BLaER1 (cell line): ENCODE results near the gene MOB3A.
A peak's percentile ranks its signal among the peaks of the same experiment; 100 is the strongest.

Source experiments
- H3K27ac ChIP-seq: shearing (Covaris generic); formaldehyde crosslinking; 2 replicates; pipeline ENCODE4 v1.8.1; 2022
- H3K27me3 ChIP-seq: shearing (Covaris generic); formaldehyde crosslinking; 2 replicates; pipeline ENCODE4 v1.8.1; 2022
- H3K36me3 ChIP-seq: shearing (Covaris generic); formaldehyde crosslinking; 2 replicates; pipeline ENCODE4 v1.8.1; 2022
- H3K4me1 ChIP-seq: shearing (Covaris generic); formaldehyde crosslinking; 2 replicates; pipeline ENCODE4 v1.8.1; 2022
- H3K4me2 ChIP-seq: shearing (Covaris generic); formaldehyde crosslinking; 2 replicates; pipeline ENCODE4 v1.8.1; 2022
- H3K4me3 ChIP-seq: shearing (Covaris generic); formaldehyde crosslinking; 2 replicates; pipeline ENCODE4 v1.8.1; 2022
- H3K9ac ChIP-seq: shearing (Covaris generic); formaldehyde crosslinking; 2 replicates; pipeline ENCODE4 v1.8.1; 2022
- H3K9me3 ChIP-seq: shearing (Covaris generic); formaldehyde crosslinking; 2 replicates; pipeline ENCODE4 v1.8.1; 2022
- H4K20me1 ChIP-seq: shearing (Covaris generic); formaldehyde crosslinking; 2 replicates; pipeline ENCODE4 v1.8.1; 2022
- Cebpa-rat ChIP-seq: shearing (Covaris generic); IDR thresholded peaks from 2 replicates; pipeline ENCODE4 v1.8.1; 2022

Gene MOB3A

DNA sequence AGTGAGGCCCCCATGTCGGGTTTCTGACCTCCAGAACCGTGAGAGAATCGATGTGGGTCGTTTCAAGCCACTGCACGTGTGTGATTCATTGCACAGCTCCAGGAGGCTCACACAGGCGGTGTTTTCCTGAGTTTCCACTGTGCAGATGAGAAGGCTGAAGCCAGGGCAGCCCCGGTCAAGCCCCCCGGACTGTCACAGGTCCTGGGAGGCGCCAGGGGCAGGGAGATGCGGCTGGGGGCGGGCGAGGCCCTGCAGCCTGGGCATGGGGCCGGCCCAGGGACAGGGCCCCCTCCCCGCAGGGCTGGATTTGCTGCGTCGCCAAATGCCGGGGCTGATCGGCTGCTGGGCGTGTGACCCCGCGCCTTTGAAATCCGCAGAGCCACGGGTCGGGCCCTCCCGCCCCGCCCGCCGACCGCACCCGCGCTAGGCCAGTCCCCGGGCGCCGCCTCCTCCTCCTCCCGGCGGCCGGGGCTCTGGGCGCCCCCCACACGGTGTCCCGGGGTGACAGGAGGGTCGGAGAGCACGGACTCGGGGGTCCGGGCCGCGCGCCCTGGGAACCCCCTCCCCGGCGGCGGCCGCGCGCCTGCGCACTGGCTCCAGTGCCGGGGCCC is 35.1 kb downstream of the MOB3A start:
- H3K36me3 ChIP-seq = no peaks in the 10 kb centered on the region
- no peaks in the 10 kb centered on the region for H4K20me1 ChIP-seq
- H3K9me3 ChIP-seq = no peaks in the 10 kb centered on the region
- H3K4me3 ChIP-seq = peak overlapping the region; percentile 75
- H3K27me3 ChIP-seq = no peaks in the 10 kb centered on the region
- peak overlapping the region; percentile 88 for H3K9ac ChIP-seq
- peak overlapping the region; percentile 99 for H3K4me2 ChIP-seq
- peaks cover 83% of the 10 kb centered on the region for H3K4me1 ChIP-seq
- TF ChIP-seq Cebpa-rat = no peak
- H3K27ac ChIP-seq = peak overlapping the region; percentile 92

DNA sequence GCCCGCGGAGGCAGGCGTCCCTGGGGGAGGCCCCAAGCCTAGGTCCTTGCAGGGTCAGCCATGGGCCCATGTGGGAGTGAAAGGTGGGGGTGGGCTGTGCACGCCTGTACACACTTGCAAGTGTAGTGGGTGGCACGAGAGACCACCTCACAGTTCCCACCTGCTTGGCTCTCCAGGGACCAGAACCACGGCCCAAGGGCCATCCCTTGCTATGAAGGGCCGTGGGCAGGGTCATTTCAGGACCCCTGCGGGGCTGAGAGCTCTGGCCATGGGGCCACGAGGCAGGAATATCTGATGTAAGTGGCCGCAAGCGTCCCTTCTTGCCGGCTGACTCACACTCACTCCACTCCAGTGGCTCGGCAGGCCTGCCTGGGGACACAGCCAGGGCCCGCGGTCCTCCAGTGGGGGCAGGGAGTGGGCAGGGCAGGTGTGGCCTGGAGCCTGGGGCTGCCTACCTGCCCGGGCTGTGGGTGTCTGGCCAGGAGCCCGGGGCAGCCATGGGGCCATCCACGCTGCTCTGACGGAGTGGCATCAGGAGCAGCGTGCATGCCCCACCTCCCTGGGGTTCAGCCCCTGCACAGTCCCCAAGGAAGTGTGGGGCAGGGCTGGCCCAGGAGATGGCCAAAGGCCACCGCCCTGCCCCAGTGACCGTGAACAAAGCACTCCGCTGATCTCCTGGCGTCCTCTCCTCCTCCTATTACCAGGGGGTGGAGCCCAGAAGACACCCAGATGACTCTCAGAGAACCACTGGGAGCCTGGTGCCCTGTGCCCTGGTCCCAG is 36.5 kb downstream of the MOB3A start:
- H3K4me1 ChIP-seq = peaks cover 91% of the 10 kb centered on the region
- H3K36me3 ChIP-seq = no peaks in the 10 kb centered on the region
- no peaks in the 10 kb centered on the region for H4K20me1 ChIP-seq
- TF ChIP-seq Cebpa-rat = no peak
- peak overlapping the region; percentile 99 for H3K4me2 ChIP-seq
- peak overlapping the region; percentile 75 for H3K4me3 ChIP-seq
- no peaks in the 10 kb centered on the region for H3K9me3 ChIP-seq
- H3K9ac ChIP-seq = peak overlapping the region; percentile 88
- H3K27me3 ChIP-seq = no peaks in the 10 kb centered on the region
- peak overlapping the region; percentile 92 for H3K27ac ChIP-seq

DNA sequence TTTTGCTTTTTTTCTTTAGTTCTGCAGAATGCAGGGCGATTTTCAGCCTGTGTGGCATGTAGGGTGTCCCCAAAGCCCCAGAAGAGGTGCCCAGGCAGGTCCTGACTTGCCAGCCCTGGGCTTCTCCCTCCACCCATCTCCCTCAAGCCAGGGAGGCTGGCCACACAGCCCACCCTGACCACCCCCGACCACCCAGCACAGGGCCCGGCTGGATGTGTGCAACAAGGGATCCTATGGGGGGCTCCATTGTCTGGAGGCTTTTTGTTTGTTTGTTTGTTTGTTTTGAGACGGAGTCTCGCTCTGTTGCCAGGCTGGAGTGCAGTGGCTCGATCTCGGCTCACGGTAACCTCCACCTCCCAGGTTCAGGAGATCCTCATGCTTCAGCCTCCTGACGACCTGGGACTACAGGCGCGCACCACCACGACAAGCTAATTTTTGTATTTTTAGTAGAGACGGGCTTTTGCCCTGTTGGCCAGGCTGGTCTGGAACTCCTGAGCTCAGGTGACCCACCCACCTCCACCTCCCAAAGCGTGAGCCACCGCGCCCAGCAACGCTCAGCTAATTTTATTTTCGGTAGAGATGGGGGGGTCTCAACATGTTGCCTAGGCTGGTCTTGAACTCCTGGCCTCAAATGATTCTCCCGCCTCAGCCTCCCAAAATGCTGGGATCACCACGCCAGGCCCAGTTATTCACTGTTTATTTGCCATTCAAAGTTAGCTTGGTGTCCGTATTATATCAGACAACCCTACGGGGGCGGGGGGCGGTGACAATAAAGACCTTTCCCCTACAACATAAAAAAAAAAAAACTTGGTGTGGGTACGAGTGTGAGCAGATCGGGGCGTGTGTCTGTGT is 37.3 kb downstream of the MOB3A start:
- Histone ChIP-seq H3K4me1 (peaks cover 91% of the 10 kb centered on the region), H3K36me3 (no peaks in the 10 kb centered on the region), H3K4me3 (no peak overlapping the region), H4K20me1 (no peaks in the 10 kb centered on the region), H3K27ac (peak overlapping the region; percentile 92), H3K9ac (peak overlapping the region; percentile 88), H3K9me3 (no peaks in the 10 kb centered on the region), H3K27me3 (no peaks in the 10 kb centered on the region), H3K4me2 (peak overlapping the region; percentile 99)
- TF ChIP-seq Cebpa-rat = no peak

DNA sequence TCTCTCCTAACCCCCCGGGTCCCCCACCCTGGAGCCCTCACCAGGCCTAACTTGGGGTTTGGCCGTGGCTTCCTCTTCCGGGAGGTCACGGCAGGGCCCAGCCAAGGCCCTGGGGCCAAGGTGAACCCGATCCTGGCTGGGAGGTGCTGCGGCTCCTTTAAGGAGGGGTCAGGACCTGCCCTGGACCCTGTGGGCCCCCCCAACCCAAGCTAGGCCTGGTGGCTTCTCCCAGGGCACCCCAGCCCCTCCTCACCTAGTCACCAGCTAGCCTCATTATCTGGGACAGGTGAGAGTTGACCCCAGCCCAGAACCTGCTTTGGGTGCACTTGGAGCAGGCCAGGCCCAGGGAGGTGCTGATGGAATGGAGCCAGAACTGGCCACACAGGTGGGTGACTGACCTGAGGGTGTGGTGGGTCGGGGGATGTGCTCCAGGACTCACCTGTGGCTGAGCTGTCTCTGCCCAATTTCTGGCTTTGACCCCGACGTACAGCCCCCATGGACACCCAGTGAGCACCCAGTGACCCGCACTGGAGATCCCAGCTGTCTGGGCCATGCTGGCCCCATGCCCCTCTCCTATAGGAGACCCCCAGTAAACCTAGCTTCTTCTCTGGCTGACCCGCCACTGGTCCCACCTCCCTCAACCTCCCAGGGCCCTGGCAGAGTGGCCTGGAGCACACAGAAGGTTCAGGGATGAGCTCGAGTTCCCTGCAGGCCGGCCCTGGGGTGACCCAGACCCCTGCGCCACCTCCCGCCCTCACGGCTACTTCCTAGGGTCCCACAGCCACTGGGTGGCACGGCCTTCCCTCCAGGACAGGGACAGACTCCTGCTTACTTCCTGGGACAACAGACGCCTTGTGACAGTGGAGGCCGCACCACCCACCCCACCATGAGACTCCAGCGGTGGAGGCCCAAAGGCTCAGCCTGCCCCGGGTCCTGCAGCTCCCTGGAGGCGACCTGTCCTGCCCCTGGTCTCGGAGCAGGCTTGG is 38.3 kb downstream of the MOB3A start:
- no peak overlapping the region for H3K4me3 ChIP-seq
- no peaks in the 10 kb centered on the region for H3K27me3 ChIP-seq
- H3K9ac ChIP-seq = peak overlapping the region; percentile 48
- H3K9me3 ChIP-seq = no peaks in the 10 kb centered on the region
- H3K27ac ChIP-seq = peak overlapping the region; percentile 74
- H3K36me3 ChIP-seq = no peaks in the 10 kb centered on the region
- no peaks in the 10 kb centered on the region for H4K20me1 ChIP-seq
- no peak for TF ChIP-seq Cebpa-rat
- peaks cover 91% of the 10 kb centered on the region for H3K4me1 ChIP-seq
- H3K4me2 ChIP-seq = peak overlapping the region; percentile 99

DNA sequence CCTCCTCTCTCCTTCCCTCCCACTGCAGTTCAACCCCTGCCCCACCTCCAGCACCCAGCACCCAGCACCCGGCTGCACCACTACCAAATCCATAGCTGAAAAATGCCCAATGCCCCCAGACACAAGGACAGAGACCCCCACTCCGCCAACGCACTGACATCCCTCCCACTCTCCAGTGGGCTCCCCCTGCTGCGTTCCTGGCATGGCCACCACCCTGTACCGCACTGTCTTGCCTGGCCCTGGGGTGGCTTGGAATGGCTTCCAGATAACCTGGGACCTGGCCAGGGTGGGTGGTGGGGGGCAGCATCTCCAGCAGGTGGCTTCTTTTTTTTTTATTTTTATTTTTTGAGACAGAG is 39.3 kb downstream of the MOB3A start:
- H3K4me1 ChIP-seq = peaks cover 91% of the 10 kb centered on the region
- H3K4me2 ChIP-seq = peak overlapping the region; percentile 99
- H4K20me1 ChIP-seq = no peaks in the 10 kb centered on the region
- peak overlapping the region; percentile 74 for H3K27ac ChIP-seq
- no peaks in the 10 kb centered on the region for H3K36me3 ChIP-seq
- H3K9ac ChIP-seq = peak overlapping the region; percentile 48; the same call in 1 of the 2 replicates
- no peak for TF ChIP-seq Cebpa-rat
- no peak overlapping the region for H3K4me3 ChIP-seq
- no peaks in the 10 kb centered on the region for H3K27me3 ChIP-seq
- no peaks in the 10 kb centered on the region for H3K9me3 ChIP-seq

DNA sequence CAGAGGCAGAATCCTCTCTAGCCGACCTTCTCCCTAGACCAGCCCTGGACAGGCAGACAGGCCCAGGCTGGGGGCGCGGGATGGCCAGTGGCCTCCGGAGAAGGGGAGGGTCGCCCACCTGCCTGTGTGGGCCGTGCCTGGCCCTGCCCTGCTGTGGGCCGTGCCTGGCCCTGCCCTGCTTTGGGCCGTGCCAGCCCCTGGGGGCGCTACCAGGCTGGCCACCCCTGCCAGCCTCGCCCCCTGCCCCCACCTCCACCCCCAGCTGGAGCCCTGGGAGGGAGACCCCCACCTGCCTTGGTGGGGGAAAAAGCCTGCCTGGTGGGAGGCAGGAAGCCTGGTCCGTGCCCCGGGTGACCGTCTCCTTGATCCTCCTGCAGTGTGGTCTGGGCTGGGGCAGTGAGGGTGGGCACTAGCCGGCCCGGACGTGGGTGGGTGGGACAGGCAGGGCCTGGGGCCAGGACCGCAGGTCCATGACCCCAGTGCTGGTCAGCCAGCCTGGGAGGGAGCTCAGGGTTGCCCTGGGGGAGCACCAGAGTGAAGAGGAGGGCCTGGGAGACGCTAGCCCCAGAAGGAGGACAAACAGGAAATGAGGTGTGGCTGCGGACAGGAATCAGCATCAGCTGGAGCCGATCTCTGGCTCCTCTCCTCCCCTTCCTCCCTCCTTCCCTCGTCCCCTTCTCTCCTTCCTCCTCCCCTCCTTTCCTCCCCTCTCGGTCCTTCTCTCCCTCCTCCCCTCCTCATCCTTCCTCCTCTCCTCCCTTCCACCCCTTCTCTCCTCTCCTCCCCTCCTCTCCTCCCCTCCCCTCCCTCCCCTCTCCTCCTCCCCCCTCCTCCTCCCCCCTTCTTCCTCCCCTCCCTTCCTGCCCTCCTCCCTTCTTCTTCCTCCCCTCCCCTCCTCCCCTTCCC is 39.9 kb downstream of the MOB3A start:
- Histone ChIP-seq H3K27ac (peak overlapping the region; percentile 73), H3K4me1 (peaks cover 95% of the 10 kb centered on the region), H3K4me2 (peak overlapping the region; percentile 77), H3K9me3 (no peaks in the 10 kb centered on the region), H4K20me1 (no peaks in the 10 kb centered on the region), H3K4me3 (no peak overlapping the region), H3K27me3 (no peaks in the 10 kb centered on the region), H3K9ac (0 out of 2 replicates have a peak overlapping the region, but pooled peaks have one; percentile 50), H3K36me3 (no peaks in the 10 kb centered on the region)
- no peak for TF ChIP-seq Cebpa-rat

DNA sequence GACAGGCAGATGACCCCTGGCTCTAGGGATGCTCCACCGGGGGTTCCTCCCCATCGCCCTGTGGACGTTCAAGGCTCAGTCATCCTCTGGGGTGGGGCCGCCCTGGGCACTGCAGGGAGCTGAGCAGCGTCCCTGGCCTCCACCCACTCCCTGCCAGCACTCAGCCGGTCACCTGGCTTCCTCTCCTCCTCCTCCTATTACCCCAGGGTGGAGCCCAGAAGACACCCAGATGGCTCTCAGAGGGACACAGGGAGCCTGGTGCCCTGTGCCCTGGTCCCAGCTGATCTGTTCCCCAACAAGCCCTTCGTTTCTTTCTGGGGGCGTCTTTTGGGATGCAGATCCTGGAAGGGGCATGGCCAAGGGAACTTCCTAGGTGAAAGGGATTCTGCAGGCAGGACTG is 41.4 kb downstream of the MOB3A start:
- Histone ChIP-seq H3K9ac (no peak overlapping the region), H3K27ac (peak overlapping the region; percentile 19; the same call in 1 of the 2 replicates), H3K27me3 (no peaks in the 10 kb centered on the region), H4K20me1 (peaks cover 9% of the 10 kb centered on the region), H3K4me1 (peaks cover 84% of the 10 kb centered on the region), H3K4me2 (peak overlapping the region; percentile 77), H3K36me3 (no peaks in the 10 kb centered on the region), H3K4me3 (no peak overlapping the region), H3K9me3 (no peaks in the 10 kb centered on the region)
- TF ChIP-seq Cebpa-rat = no peak

DNA sequence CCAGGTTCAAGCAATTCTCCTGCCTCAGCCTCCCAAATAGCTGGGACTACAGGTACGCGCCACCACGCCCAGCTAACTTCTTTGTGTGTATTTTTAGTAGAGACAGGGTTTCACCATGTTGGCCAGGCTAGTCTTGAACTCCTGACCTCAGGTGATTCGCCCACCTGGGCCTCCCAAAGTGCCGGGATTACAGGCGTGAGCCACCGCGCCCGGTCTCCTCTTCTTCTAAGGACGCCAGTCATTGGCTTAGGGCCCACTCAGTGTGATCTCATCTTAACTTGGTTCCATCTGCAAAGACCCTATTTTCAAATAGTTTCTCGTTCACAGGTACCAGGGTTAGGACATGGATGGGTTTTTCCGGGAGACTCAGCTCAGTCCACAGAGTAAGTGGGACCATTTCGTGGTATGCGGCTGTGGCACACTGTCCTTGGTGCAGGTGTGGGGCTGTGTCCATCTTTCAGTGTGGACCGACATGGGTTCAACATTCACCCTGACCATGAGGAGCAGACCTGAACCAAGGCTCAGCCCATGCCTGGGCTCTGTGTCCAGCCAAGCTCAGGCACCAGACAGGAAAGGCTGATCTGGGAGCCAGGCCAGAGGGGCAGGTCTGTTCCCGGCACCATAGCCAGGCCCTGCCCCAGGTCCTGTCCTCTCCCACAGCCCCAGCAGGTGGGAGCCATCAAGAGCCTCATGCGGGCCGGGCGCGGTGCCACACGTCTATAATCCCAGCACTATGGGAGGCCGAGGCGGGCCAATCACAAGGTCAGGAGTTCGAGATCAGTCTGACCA is 42.3 kb downstream of the MOB3A start:
- Histone ChIP-seq H3K9ac (no peak overlapping the region), H3K27ac (no peak overlapping the region)
- no peak for TF ChIP-seq Cebpa-rat

More for the DNA sequence above, 42.3 kb downstream of the MOB3A start:
- peaks cover 19% of the 10 kb centered on the region for H4K20me1 ChIP-seq
- peaks cover 8% of the 10 kb centered on the region for H3K36me3 ChIP-seq
- peaks cover 84% of the 10 kb centered on the region for H3K4me1 ChIP-seq
- H3K9me3 ChIP-seq = no peaks in the 10 kb centered on the region
- H3K4me2 ChIP-seq = no peak overlapping the region
- no peak overlapping the region for H3K4me3 ChIP-seq
- no peaks in the 10 kb centered on the region for H3K27me3 ChIP-seq
